ENCODE measurements around the gene OTOG. TPM values are rescaled to one million over a fixed set of nuclear protein-coding genes. Genes with fewer than 3 reads are reported as not detected.

Gene OTOG
- polyA plus RNA-seq, 2 donors = not detected

- Histone ChIP-seq H3K9me3 (ENCODE audit: control insufficient read depth in 2 of 2, insufficient read depth in 1 of 2, low read depth in 1 of 2, low read length in 1 of 2) (no peaks in the 10 kb centered on the region), H3K4me3 (ENCODE audit: low read depth in 1 of 2, low read length in 2 of 2) (no peak overlapping the region), H3K36me3 (ENCODE audit: control insufficient read depth in 2 of 2, insufficient read depth in 2 of 2, low read length in 1 of 2) (no peaks in the 10 kb centered on the region), H3K4me1 (ENCODE audit: control insufficient read depth in 2 of 2, insufficient read depth in 2 of 2, low read length in 1 of 2) (peaks cover 0 to 10% of the 10 kb centered on the region in 2 donors), H3K27ac (ENCODE audit: low read depth in 2 of 2, low read length in 1 of 2) (no peak overlapping the region), H3K27me3 (ENCODE audit: control insufficient read depth in 1 of 2, insufficient read depth in 2 of 2, low read length in 2 of 2) (peaks cover 0 to 2% of the 10 kb centered on the region in 2 donors)
- WGBS, 2 donors = 69 to 79% methylated on average over 4 of the region's 4 CpGs
Observed at GRCh38 chr11:17588721-17589120, 41.7 kb downstream of the OTOG start.

- H3K36me3 ChIP-seq (ENCODE audit: control insufficient read depth in 2 of 2, insufficient read depth in 2 of 2, low read length in 1 of 2) = no peaks in the 10 kb centered on the region
- 90% methylated on average over 7 of the region's 7 CpGs for WGBS, 2 donors
Observed at GRCh38 chr11:17590463-17590862, 43.4 kb downstream of the OTOG start.

GRCh38 chr11:17591293-17591692, 44.2 kb downstream of the OTOG start:
- Histone ChIP-seq H3K27ac (ENCODE audit: low read depth in 2 of 2, low read length in 1 of 2) (no peak overlapping the region), H3K27me3 (ENCODE audit: control insufficient read depth in 1 of 2, insufficient read depth in 2 of 2, low read length in 2 of 2) (peaks cover 0 to 2% of the 10 kb centered on the region in 2 donors), H3K36me3 (ENCODE audit: control insufficient read depth in 2 of 2, insufficient read depth in 2 of 2, low read length in 1 of 2) (no peaks in the 10 kb centered on the region), H3K4me1 (ENCODE audit: control insufficient read depth in 2 of 2, insufficient read depth in 2 of 2, low read length in 1 of 2) (peaks cover 0 to 10% of the 10 kb centered on the region in 2 donors), H3K9me3 (ENCODE audit: control insufficient read depth in 2 of 2, insufficient read depth in 1 of 2, low read depth in 1 of 2, low read length in 1 of 2) (peaks cover 0 to 3% of the 10 kb centered on the region in 2 donors), H3K4me3 (ENCODE audit: low read depth in 1 of 2, low read length in 2 of 2) (no peak overlapping the region)
- 55 to 69% methylated on average over 11 of the region's 11 CpGs for WGBS, 2 donors

More at GRCh38 chr11:17590463-17590862, 43.4 kb downstream of the OTOG start:
- Histone ChIP-seq H3K4me3 (ENCODE audit: low read depth in 1 of 2, low read length in 2 of 2) (no peak overlapping the region), H3K27ac (ENCODE audit: low read depth in 2 of 2, low read length in 1 of 2) (no peak overlapping the region), H3K4me1 (ENCODE audit: control insufficient read depth in 2 of 2, insufficient read depth in 2 of 2, low read length in 1 of 2) (peaks cover 0 to 10% of the 10 kb centered on the region in 2 donors), H3K9me3 (ENCODE audit: control insufficient read depth in 2 of 2, insufficient read depth in 1 of 2, low read depth in 1 of 2, low read length in 1 of 2) (peaks cover 0 to 2% of the 10 kb centered on the region in 2 donors), H3K27me3 (ENCODE audit: control insufficient read depth in 1 of 2, insufficient read depth in 2 of 2, low read length in 2 of 2) (peaks cover 0 to 2% of the 10 kb centered on the region in 2 donors)

GRCh38 chr11:17593466-17594245, 46.6 kb downstream of the OTOG start:
- 71 to 77% methylated on average over 9 of the region's 9 CpGs for WGBS, 2 donors
- Histone ChIP-seq H3K9me3 (ENCODE audit: control insufficient read depth in 2 of 2, insufficient read depth in 1 of 2, low read depth in 1 of 2, low read length in 1 of 2) (peaks cover 0 to 3% of the 10 kb centered on the region in 2 donors), H3K27ac (ENCODE audit: low read depth in 2 of 2, low read length in 1 of 2) (no peak overlapping the region), H3K4me3 (ENCODE audit: low read depth in 1 of 2, low read length in 2 of 2) (no peak overlapping the region), H3K36me3 (ENCODE audit: control insufficient read depth in 2 of 2, insufficient read depth in 2 of 2, low read length in 1 of 2) (no peaks in the 10 kb centered on the region), H3K4me1 (ENCODE audit: control insufficient read depth in 2 of 2, insufficient read depth in 2 of 2, low read length in 1 of 2) (peaks cover 0 to 8% of the 10 kb centered on the region in 2 donors), H3K27me3 (ENCODE audit: control insufficient read depth in 1 of 2, insufficient read depth in 2 of 2, low read length in 2 of 2) (peaks cover 0 to 2% of the 10 kb centered on the region in 2 donors)

- Histone ChIP-seq H3K27me3 (ENCODE audit: control insufficient read depth in 1 of 2, insufficient read depth in 2 of 2, low read length in 2 of 2) (peaks cover 0 to 2% of the 10 kb centered on the region in 2 donors), H3K4me3 (ENCODE audit: low read depth in 1 of 2, low read length in 2 of 2) (no peak overlapping the region)
- WGBS, 2 donors = 81 to 88% methylated on average over 5 of the region's 5 CpGs
Observed at GRCh38 chr11:17594686-17595192, 47.7 kb downstream of the OTOG start.

GRCh38 chr11:17595526-17596309, 48.7 kb downstream of the OTOG start:
- Histone ChIP-seq H3K36me3 (ENCODE audit: control insufficient read depth in 2 of 2, insufficient read depth in 2 of 2, low read length in 1 of 2) (no peaks in the 10 kb centered on the region), H3K27ac (ENCODE audit: low read depth in 2 of 2, low read length in 1 of 2) (no peak overlapping the region), H3K4me1 (ENCODE audit: control insufficient read depth in 2 of 2, insufficient read depth in 2 of 2, low read length in 1 of 2) (peaks cover 0 to 5% of the 10 kb centered on the region in 2 donors), H3K9me3 (ENCODE audit: control insufficient read depth in 2 of 2, insufficient read depth in 1 of 2, low read depth in 1 of 2, low read length in 1 of 2) (peaks cover 0 to 3% of the 10 kb centered on the region in 2 donors), H3K27me3 (ENCODE audit: control insufficient read depth in 1 of 2, insufficient read depth in 2 of 2, low read length in 2 of 2) (no peaks in the 10 kb centered on the region), H3K4me3 (ENCODE audit: low read depth in 1 of 2, low read length in 2 of 2) (no peak overlapping the region)
- 81 to 85% methylated on average over 7 of the region's 7 CpGs for WGBS, 2 donors

More at GRCh38 chr11:17594686-17595192, 47.7 kb downstream of the OTOG start:
- Histone ChIP-seq H3K27ac (ENCODE audit: low read depth in 2 of 2, low read length in 1 of 2) (no peak overlapping the region), H3K9me3 (ENCODE audit: control insufficient read depth in 2 of 2, insufficient read depth in 1 of 2, low read depth in 1 of 2, low read length in 1 of 2) (peaks cover 0 to 3% of the 10 kb centered on the region in 2 donors), H3K4me1 (ENCODE audit: control insufficient read depth in 2 of 2, insufficient read depth in 2 of 2, low read length in 1 of 2) (peaks cover 0 to 8% of the 10 kb centered on the region in 2 donors), H3K36me3 (ENCODE audit: control insufficient read depth in 2 of 2, insufficient read depth in 2 of 2, low read length in 1 of 2) (no peaks in the 10 kb centered on the region)

GRCh38 chr11:17596310-17596669, 49.2 kb downstream of the OTOG start:
- Histone ChIP-seq H3K4me1 (ENCODE audit: control insufficient read depth in 2 of 2, insufficient read depth in 2 of 2, low read length in 1 of 2) (peaks cover 0 to 3% of the 10 kb centered on the region in 2 donors), H3K9me3 (ENCODE audit: control insufficient read depth in 2 of 2, insufficient read depth in 1 of 2, low read depth in 1 of 2, low read length in 1 of 2) (peaks cover 0 to 3% of the 10 kb centered on the region in 2 donors), H3K36me3 (ENCODE audit: control insufficient read depth in 2 of 2, insufficient read depth in 2 of 2, low read length in 1 of 2) (no peaks in the 10 kb centered on the region), H3K4me3 (ENCODE audit: low read depth in 1 of 2, low read length in 2 of 2) (no peak overlapping the region), H3K27me3 (ENCODE audit: control insufficient read depth in 1 of 2, insufficient read depth in 2 of 2, low read length in 2 of 2) (no peaks in the 10 kb centered on the region), H3K27ac (ENCODE audit: low read depth in 2 of 2, low read length in 1 of 2) (no peak overlapping the region)
- WGBS, 2 donors = 69 to 75% methylated on average over 1 of the region's 1 CpG

- Histone ChIP-seq H3K27me3 (ENCODE audit: control insufficient read depth in 1 of 2, insufficient read depth in 2 of 2, low read length in 2 of 2) (no peaks in the 10 kb centered on the region), H3K9me3 (ENCODE audit: control insufficient read depth in 2 of 2, insufficient read depth in 1 of 2, low read depth in 1 of 2, low read length in 1 of 2) (peaks cover 0 to 3% of the 10 kb centered on the region in 2 donors), H3K4me3 (ENCODE audit: low read depth in 1 of 2, low read length in 2 of 2) (no peak overlapping the region), H3K27ac (ENCODE audit: low read depth in 2 of 2, low read length in 1 of 2) (no peak overlapping the region), H3K36me3 (ENCODE audit: control insufficient read depth in 2 of 2, insufficient read depth in 2 of 2, low read length in 1 of 2) (no peaks in the 10 kb centered on the region), H3K4me1 (ENCODE audit: control insufficient read depth in 2 of 2, insufficient read depth in 2 of 2, low read length in 1 of 2) (no peaks in the 10 kb centered on the region)
- 78 to 80% methylated on average over 7 of the region's 7 CpGs for WGBS, 2 donors
Observed at GRCh38 chr11:17596711-17597110, 49.7 kb downstream of the OTOG start.

GRCh38 chr11:17597770-17598169, 50.7 kb downstream of the OTOG start:
- Histone ChIP-seq H3K36me3 (ENCODE audit: control insufficient read depth in 2 of 2, insufficient read depth in 2 of 2, low read length in 1 of 2) (no peaks in the 10 kb centered on the region), H3K4me1 (ENCODE audit: control insufficient read depth in 2 of 2, insufficient read depth in 2 of 2, low read length in 1 of 2) (no peaks in the 10 kb centered on the region), H3K27me3 (ENCODE audit: control insufficient read depth in 1 of 2, insufficient read depth in 2 of 2, low read length in 2 of 2) (no peaks in the 10 kb centered on the region), H3K27ac (ENCODE audit: low read depth in 2 of 2, low read length in 1 of 2) (no peak overlapping the region), H3K9me3 (ENCODE audit: control insufficient read depth in 2 of 2, insufficient read depth in 1 of 2, low read depth in 1 of 2, low read length in 1 of 2) (peaks cover 0 to 3% of the 10 kb centered on the region in 2 donors), H3K4me3 (ENCODE audit: low read depth in 1 of 2, low read length in 2 of 2) (no peak overlapping the region)
- WGBS, 2 donors = 58% methylated on average over 5 of the region's 5 CpGs

Data from esophagus (tissue), 2 donors.